HFFc6 (cell line): ENCODE results near the gene TLR2. TPM values are rescaled to one million over a fixed set of nuclear protein-coding genes. Genes with fewer than 3 reads are reported as not detected.

Experiments
- DNase-seq: peaks from one replicate; pipeline ENCODE4 v3.0.0-alpha.2; 2018
- H3K27ac Mint-ChIP-seq: 2 replicates; pipeline ENCODE4 v1.8.0; 2020; ENCODE audit warnings: mild to moderate bottlenecking, mixed read lengths
- H3K27me3 Mint-ChIP-seq: 2 replicates; pipeline ENCODE4 v1.8.0; 2021; ENCODE audit warnings: mild to moderate bottlenecking, moderate library complexity, mixed read lengths; ENCODE audit not compliant: insufficient read depth
- H3K36me3 Mint-ChIP-seq: 2 replicates; pipeline ENCODE4 v1.8.0; 2021; ENCODE audit warnings: low read depth, mixed read lengths
- H3K4me1 Mint-ChIP-seq: 2 replicates; pipeline ENCODE4 v1.8.0; 2020; ENCODE audit warnings: low read depth, mixed read lengths
- H3K4me3 Mint-ChIP-seq: 2 replicates; pipeline ENCODE4 v1.8.0; 2020; ENCODE audit warnings: mild to moderate bottlenecking, moderate library complexity, mixed read lengths
- H3K9me3 Mint-ChIP-seq: 2 replicates; pipeline ENCODE4 v1.8.0; 2020; ENCODE audit warnings: mild to moderate bottlenecking, mixed read lengths
- CTCF ChIP-seq: fragments of 200-600 bp; sonication (generic); IDR thresholded peaks from 2 replicates; pipeline ENCODE4 v1.5.0; 2021; ENCODE audit warnings: antibody characterized with exemption, mild to moderate bottlenecking
- total RNA-seq, 6 experiments: library from RNA; stranded (reverse); fragmentation: NEBNext Ultra II Directional; extraction: Animal tissue kit (Norgen Biotek cat#: 25700); gene quantifications; 2 replicates in 1 of 6; 3 replicates in 5 of 6; pipeline ENCODE4 v1.2.3, GENCODE V29; 2021

Gene TLR2
- total RNA-seq, 6 experiments from 2014 or later, result not detected

DNA sequence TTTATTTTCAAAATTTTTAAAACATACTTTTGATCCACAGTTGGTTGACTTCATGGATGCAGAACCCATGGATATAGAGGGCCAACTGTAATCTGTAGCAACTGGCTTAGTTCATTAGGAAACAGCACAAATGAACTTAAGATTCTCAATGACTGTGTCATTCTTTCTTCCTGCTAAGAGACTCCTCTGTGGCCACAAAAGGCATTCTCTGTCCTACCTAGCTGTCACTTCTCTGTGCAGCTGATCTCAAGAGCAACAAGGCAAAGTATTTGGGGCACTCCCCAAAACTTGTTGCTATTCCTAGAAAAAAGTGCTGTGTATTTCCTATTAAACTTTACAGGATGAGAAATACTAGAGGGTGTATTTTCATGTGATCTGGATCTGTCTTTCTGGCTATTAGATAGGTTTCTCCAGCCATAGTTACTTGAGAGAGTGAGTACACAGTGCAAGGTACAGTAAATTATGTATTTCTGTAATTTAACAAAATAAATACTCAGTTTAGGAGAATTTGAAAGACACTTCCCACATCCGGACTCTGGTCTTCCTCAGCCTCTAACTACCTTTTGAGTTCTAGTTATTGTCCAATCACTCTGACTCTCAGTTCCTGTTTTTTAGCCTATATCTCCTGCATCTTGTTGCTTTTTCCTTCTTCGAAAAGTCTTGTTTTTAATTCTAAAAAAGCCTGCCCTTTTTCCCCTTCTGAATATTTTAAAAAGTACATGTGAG, 21.8 kb downstream of the TLR2 start:
- Mint-ChIP-seq H3K27me3 (peaks cover 5% of the 10 kb centered on the region), H3K9me3 (no peaks in the 10 kb centered on the region), H3K4me3 (no peak overlapping the region), H3K4me1 (no peaks in the 10 kb centered on the region), H3K36me3 (no peaks in the 10 kb centered on the region), H3K27ac (no peak overlapping the region)
- TF ChIP-seq CTCF, result no peak
- no peak for DNase-seq

GRCh38 chr4:153706519-153706918, 22.4 kb downstream of the TLR2 start:
- no peak for DNase-seq
- Mint-ChIP-seq H3K27ac (no peak overlapping the region), H3K4me1 (no peaks in the 10 kb centered on the region), H3K36me3 (no peaks in the 10 kb centered on the region), H3K4me3 (no peak overlapping the region), H3K9me3 (no peaks in the 10 kb centered on the region), H3K27me3 (peaks cover 7% of the 10 kb centered on the region)
- no peak for TF ChIP-seq CTCF

GRCh38 chr4:153710681-153711080, 26.6 kb downstream of the TLR2 start:
- H3K27ac Mint-ChIP-seq, result no peak overlapping the region
- H3K4me1 Mint-ChIP-seq, result no peaks in the 10 kb centered on the region
- DNase-seq, result no peak
- peaks cover 10% of the 10 kb centered on the region; the same call in 1 of the 2 replicates for H3K27me3 Mint-ChIP-seq
- TF ChIP-seq CTCF, result no peak
- no peak overlapping the region for H3K4me3 Mint-ChIP-seq
- no peaks in the 10 kb centered on the region for H3K9me3 Mint-ChIP-seq
- no peaks in the 10 kb centered on the region for H3K36me3 Mint-ChIP-seq

DNA sequence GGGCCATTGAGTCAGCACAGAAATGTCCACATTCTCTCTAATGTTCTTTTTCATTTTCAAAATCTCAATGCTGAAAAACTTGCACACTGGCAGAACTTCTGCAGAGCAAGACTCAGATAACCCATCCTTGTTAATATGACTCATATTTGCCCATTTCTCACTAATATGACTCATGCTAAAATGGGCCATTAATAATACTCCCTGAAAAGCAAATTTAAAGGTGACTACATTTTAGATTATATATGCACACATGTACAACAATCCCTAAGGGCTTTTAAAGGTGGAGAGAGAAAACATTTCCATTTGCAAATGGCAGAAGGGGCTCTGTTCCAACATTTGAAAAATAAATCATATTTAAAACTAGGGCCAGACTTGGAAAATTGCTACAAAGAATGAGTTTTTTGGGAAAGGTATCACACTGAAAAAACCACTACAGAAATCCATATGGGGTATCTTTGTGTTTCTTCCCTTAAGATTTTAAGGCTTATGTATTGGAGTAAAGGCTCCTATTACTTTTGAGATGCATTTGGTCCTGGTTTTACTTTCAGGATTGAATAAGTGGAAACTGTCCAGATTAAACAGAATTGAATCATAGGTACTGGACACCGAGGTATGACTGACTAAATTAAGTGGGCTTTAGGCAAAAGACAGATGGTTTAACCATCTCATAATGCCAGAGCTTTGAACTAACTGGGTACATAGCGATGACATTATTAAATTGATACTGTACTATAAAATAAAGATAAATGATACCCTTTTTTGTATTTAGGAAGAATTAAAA, 30.0 kb downstream of the TLR2 start:
- Mint-ChIP-seq H3K27me3 (peaks cover 5% of the 10 kb centered on the region; the same call in 1 of the 2 replicates), H3K4me3 (no peak overlapping the region), H3K4me1 (no peaks in the 10 kb centered on the region), H3K36me3 (no peaks in the 10 kb centered on the region), H3K27ac (no peak overlapping the region), H3K9me3 (no peaks in the 10 kb centered on the region)
- DNase-seq, result no peak
- TF ChIP-seq CTCF, result no peak

- TF ChIP-seq CTCF, result no peak
- Mint-ChIP-seq H3K4me1 (no peaks in the 10 kb centered on the region), H3K27ac (no peak overlapping the region), H3K4me3 (no peak overlapping the region), H3K36me3 (no peaks in the 10 kb centered on the region), H3K9me3 (no peaks in the 10 kb centered on the region), H3K27me3 (peaks cover 4% of the 10 kb centered on the region; the same call in 1 of the 2 replicates)
- no peak for DNase-seq
These were observed 38.0 kb downstream of the TLR2 start for GRCh38 chr4:153722036-153722435.
